Mesendoderm (in vitro differentiated cells): Measurements from ENCODE around the gene CYB561A3.
A peak's percentile ranks its signal among the peaks of the same experiment; 100 is the strongest.
"Not testable (repeated sequence)": the region's sequence is repeated elsewhere in the genome, so short reads cannot be mapped to it uniquely, and the experiment has no call there.

Experiments
- DNase-seq: peaks from one replicate; pipeline ENCODE4 v3.0.0; 2013
- H2AK5ac ChIP-seq: 2 replicates; pipeline ENCODE4 v1.6.1; 2013; ENCODE audit warnings: low read length, inconsistent platforms
- H2BK120ac ChIP-seq: 2 replicates; pipeline ENCODE4 v1.6.1; 2013; ENCODE audit warnings: low read depth, mild to moderate bottlenecking, low read length, moderate library complexity, mixed read lengths
- H2BK15ac ChIP-seq: replicated peaks from 2 replicates; pipeline ENCODE4 v1.6.1; 2013; ENCODE audit warnings: low read depth, mild to moderate bottlenecking, moderate library complexity
- H2BK5ac ChIP-seq: 2 replicates; pipeline ENCODE4 v1.6.1; 2013; ENCODE audit warnings: low read length, inconsistent platforms
- H3K18ac ChIP-seq: 2 replicates; pipeline ENCODE4 v1.6.1; 2013; ENCODE audit warnings: mild to moderate bottlenecking, low read length, mixed read lengths
- H3K23ac ChIP-seq: one replicate; pipeline ENCODE4 v1.6.1; 2013; ENCODE audit warnings: low read length
- H3K27ac ChIP-seq: 2 replicates; pipeline ENCODE4 v1.5.1; 2013; ENCODE audit warnings: low read depth, mild to moderate bottlenecking, inconsistent platforms, low read length, moderate library complexity
- H3K27me3 ChIP-seq: 2 replicates; pipeline ENCODE4 v1.6.1; 2013; ENCODE audit warnings: low read length, control low read depth, mild to moderate bottlenecking, inconsistent platforms; ENCODE audit not compliant: insufficient read depth, poor library complexity
- H3K36me3 ChIP-seq: 2 replicates; pipeline ENCODE4 v1.6.1; 2013; ENCODE audit warnings: low read length, inconsistent platforms; ENCODE audit not compliant: control insufficient read depth, insufficient read depth
- H3K4ac ChIP-seq: one replicate; pipeline ENCODE4 v1.6.1; 2013; ENCODE audit warnings: low read depth, mild to moderate bottlenecking, low read length, moderate library complexity
- H3K4me1 ChIP-seq: 2 replicates; pipeline ENCODE4 v1.6.1; 2013; ENCODE audit warnings: low read depth, low read length, inconsistent platforms; ENCODE audit not compliant: control insufficient read depth
- H3K4me2 ChIP-seq: 2 replicates; pipeline ENCODE4 v1.6.1; 2013; ENCODE audit warnings: low read length
- H3K4me3 ChIP-seq: 2 replicates; pipeline ENCODE4 v1.5.1; 2013; ENCODE audit warnings: mild to moderate bottlenecking, low read length
- H3K56ac ChIP-seq: one replicate; pipeline ENCODE4 v1.6.1; 2013; ENCODE audit warnings: low read length
- H3K79me1 ChIP-seq: 2 replicates; pipeline ENCODE4 v1.6.1; 2013; ENCODE audit warnings: low read length, inconsistent platforms
- H3K79me2 ChIP-seq: 2 replicates; pipeline ENCODE4 v1.6.1; 2013; ENCODE audit warnings: mild to moderate bottlenecking, low read length; ENCODE audit not compliant: control insufficient read depth, insufficient read depth
- H3K9ac ChIP-seq: 2 replicates; pipeline ENCODE4 v1.6.1; 2013; ENCODE audit warnings: low read length, inconsistent platforms
- H4K5ac ChIP-seq: one replicate; pipeline ENCODE4 v1.6.1; 2013; ENCODE audit warnings: low read length
- H4K8ac ChIP-seq: one replicate; pipeline ENCODE4 v1.6.1; 2013; ENCODE audit warnings: low read depth, mild to moderate bottlenecking, control low read depth, low read length, moderate library complexity
- WGBS: extraction: QIAGEN DNeasy Blood & Tissue Kit; methylation state at CpG from one replicate; pipeline ENCODE4 v1.1.7; 2013; ENCODE audit warnings: low lambda C conversion rate, missing lambda C conversion rate; ENCODE audit not compliant: insufficient coverage; ENCODE audit errors: extremely low coverage; 5-methylcytosine and 5-hydroxymethylcytosine counted together

The CYB561A3 gene

DNA sequence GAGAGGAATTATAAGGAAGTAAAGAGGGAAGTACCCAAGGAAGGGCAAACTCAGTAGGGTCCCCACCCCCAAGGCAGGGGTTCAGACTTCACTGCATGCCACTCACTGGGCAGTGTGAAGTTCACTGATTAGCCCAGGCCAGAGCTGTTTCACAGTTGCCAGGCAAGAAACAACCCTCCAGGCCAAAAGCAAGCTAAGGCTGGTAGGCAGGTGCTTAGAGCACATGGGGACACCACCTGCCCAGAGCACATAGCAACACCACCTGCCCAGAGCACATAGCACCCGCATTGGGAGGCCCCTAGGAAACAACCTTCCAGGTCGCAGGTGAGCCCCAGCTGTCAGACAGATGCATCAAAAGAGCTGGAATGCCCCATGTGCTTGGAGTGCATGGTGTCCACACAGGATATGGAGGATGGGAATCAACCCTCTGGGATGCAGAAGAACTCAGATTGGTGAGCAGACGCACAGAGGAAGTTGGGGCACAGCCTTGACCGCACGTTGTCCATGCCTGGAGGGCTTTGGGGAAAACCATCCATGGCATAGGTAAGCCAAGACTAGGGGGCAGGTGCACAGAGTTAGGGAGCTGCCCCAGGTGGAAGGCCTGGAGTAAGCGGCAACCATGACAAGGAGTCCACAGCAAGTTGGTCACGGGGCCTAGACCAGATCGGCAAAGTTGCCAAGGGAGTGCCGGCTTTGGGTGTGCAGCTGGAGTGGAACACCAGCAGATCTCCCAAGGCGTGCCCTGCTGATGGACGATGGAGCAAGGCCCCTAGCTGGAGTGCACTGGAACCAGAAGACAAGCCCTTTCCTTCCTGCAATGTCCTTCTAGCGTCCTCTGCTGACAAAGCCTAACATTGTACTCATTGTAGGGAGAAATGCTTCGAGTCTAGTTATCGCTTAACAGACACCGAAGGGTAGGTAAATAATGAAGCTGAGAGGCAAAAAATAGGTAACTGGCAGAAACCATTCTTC, 22.9 kb upstream of the CYB561A3 start:
- no peak overlapping the region for H3K4ac ChIP-seq
- H3K18ac ChIP-seq = no peak overlapping the region
- H3K56ac ChIP-seq = no peak overlapping the region
- no peak overlapping the region for H3K27ac ChIP-seq
- no peak overlapping the region for H2AK5ac ChIP-seq
- DNase-seq = peak; percentile 70
- H3K79me2 ChIP-seq = no peaks in the 10 kb centered on the region
- H4K8ac ChIP-seq = no peak overlapping the region
- no peaks in the 10 kb centered on the region for H3K27me3 ChIP-seq
- no peaks in the 10 kb centered on the region for H3K36me3 ChIP-seq
- no peaks in the 10 kb centered on the region for H3K79me1 ChIP-seq
- H2BK120ac ChIP-seq = no peak overlapping the region
- no peaks in the 10 kb centered on the region for H3K4me1 ChIP-seq
- no peak overlapping the region for H3K4me2 ChIP-seq
- H2BK5ac ChIP-seq = no peak overlapping the region
- H4K5ac ChIP-seq = no peak overlapping the region
- H2BK15ac ChIP-seq = no peak overlapping the region
- no peak overlapping the region for H3K9ac ChIP-seq
- WGBS = no CpG with 5 or more reads among the region's 15 CpGs
- H3K4me3 ChIP-seq = no peak overlapping the region
- no peak overlapping the region for H3K23ac ChIP-seq

DNA sequence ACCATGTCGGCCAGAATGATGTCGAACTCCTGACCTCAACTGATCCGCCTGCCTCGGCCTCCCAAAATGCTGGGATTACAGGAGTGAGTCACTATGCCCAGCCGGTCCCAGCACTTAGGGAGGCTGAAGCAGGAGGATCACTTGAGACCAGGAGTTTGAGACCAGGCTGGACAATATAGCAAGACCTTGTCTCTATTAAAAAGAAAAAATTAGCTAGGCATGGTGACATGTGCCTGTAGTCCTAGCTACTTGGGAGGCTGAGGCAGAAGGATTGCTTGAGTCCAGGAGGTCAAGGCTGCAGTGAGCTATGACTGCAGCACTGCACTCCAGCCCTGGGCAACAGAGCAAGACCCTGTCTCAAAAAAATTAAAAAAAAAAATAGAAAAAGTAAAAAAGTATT, 22.2 kb upstream of the CYB561A3 start:
- H3K23ac ChIP-seq, H3K36me3 ChIP-seq, H3K56ac ChIP-seq, H3K9ac ChIP-seq, H3K4ac ChIP-seq, DNase-seq, H3K27me3 ChIP-seq, H3K27ac ChIP-seq, H2BK5ac ChIP-seq, H3K18ac ChIP-seq, H3K79me1 ChIP-seq, H3K4me3 ChIP-seq, H2AK5ac ChIP-seq, H3K4me2 ChIP-seq, H3K4me1 ChIP-seq, H3K79me2 ChIP-seq, H2BK15ac ChIP-seq, H2BK120ac ChIP-seq, H4K8ac ChIP-seq, H4K5ac ChIP-seq: not testable (repeated sequence)
- WGBS = no CpG with 5 or more reads among the region's 5 CpGs

DNA sequence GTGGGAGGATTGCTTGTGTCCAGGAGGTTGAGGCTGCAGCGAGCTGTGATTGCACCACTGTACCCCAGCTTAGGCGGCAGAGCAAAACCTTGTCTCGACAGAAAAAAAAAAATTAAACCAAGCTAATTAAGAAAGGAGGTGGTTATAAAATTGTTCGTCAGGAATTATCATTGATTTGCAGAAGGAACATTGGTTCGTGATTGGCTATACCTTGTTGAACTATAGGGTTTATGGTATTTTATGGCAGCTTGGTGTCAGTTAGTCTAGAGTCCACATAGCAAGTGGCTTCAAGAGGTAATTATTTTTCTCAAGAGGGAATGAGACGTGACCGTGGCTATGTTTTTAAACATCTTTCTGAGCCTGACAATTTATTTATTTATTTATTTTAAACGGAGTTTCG, 19.2 kb upstream of the CYB561A3 start:
- Histone ChIP-seq H3K4me3 (no peak overlapping the region), H3K4me2 (no peak overlapping the region), H3K4me1 (no peaks in the 10 kb centered on the region), H2AK5ac (no peak overlapping the region), H3K56ac (no peak overlapping the region), H4K5ac (no peak overlapping the region), H2BK120ac (no peak overlapping the region), H3K18ac (no peak overlapping the region), H3K36me3 (no peaks in the 10 kb centered on the region), H3K79me2 (no peaks in the 10 kb centered on the region), H3K79me1 (no peaks in the 10 kb centered on the region), H3K23ac (no peak overlapping the region), H2BK5ac (no peak overlapping the region), H3K27ac (no peak overlapping the region), H3K4ac (no peak overlapping the region), H2BK15ac (no peak overlapping the region), H3K27me3 (no peaks in the 10 kb centered on the region), H3K9ac (no peak overlapping the region), H4K8ac (no peak overlapping the region)
- WGBS = 100% methylated on average over 2 of the region's 9 CpGs
- no peak for DNase-seq

DNA sequence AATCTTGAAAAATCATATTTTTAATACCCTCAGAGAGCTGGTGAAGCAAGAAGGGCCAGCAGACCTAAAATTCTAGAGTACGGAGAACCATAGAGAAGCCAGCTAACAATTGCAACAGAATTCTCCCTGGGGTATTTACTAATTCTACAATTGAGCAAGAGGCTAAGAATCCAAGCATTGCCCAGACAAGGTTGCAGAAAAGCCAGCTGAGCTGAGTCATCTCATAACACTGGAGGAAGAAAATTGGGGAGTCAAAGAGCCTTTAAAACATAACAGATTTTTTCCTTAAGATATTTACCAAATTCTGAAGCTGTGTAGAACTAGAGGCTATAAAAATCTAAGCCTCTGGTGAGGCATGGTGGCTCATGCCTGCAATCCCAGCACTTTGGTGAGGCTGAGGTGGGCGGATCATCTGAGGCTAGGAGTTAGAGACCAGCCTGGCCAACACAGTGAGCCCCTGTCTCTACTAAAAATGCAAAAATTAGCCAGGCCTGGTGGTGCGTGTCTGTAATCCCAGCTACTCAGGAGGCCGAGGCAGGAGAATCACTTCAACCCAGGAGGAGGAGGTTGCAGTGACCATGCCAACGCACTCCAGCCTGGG, 17.1 kb upstream of the CYB561A3 start:
- Histone ChIP-seq H4K8ac (no peak overlapping the region), H3K27me3 (no peaks in the 10 kb centered on the region), H3K4me3 (no peak overlapping the region), H3K18ac (no peak overlapping the region), H2AK5ac (no peak overlapping the region), H3K36me3 (no peaks in the 10 kb centered on the region), H3K79me1 (no peaks in the 10 kb centered on the region), H3K4ac (no peak overlapping the region), H2BK5ac (no peak overlapping the region), H4K5ac (no peak overlapping the region), H2BK15ac (no peak overlapping the region), H3K4me1 (no peaks in the 10 kb centered on the region), H3K56ac (no peak overlapping the region), H3K4me2 (no peak overlapping the region), H3K27ac (no peak overlapping the region), H3K23ac (no peak overlapping the region), H2BK120ac (no peak overlapping the region), H3K79me2 (no peaks in the 10 kb centered on the region), H3K9ac (no peak overlapping the region)
- no peak for DNase-seq
- WGBS = no CpG with 5 or more reads among the region's 5 CpGs

DNA sequence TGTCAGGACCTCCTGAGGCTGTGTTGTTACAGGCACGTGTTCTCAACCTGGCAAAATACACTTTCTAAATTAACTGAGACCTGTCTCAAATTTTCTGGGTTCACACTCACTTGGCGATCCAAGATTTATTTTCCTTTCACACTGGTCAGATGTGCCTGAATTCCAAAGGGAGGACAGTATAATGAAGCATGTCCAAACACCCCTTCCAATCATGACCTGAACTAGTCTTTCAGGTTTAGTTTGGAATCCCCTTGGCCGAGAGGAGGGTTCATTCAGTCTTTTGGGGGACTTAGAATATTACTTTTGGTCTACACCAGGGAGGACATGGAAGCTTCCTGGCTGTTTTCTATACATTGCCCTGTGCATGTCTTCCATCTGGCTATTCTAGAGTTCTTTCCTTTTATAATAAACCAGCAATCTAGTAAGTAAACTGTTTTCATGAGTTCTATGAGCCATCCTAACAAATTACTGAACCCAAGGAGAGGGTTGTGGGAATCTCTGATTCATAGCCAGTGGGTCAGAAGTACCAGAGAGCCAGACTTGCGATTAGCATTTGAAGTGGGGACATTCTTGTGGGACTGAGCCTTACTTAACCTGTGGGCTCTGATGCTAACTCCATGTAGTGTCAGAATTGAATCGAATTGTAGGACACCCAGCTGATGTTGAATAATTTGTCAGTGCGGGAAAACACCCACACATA, 15.9 kb upstream of the CYB561A3 start:
- no peaks in the 10 kb centered on the region for H3K36me3 ChIP-seq
- no peaks in the 10 kb centered on the region for H3K27me3 ChIP-seq
- no peak overlapping the region for H3K4ac ChIP-seq
- no peaks in the 10 kb centered on the region for H3K79me2 ChIP-seq
- H3K79me1 ChIP-seq = no peaks in the 10 kb centered on the region
- H2AK5ac ChIP-seq = no peak overlapping the region
- H3K18ac ChIP-seq = no peak overlapping the region
- no peak overlapping the region for H4K8ac ChIP-seq
- no peak overlapping the region for H3K56ac ChIP-seq
- no CpG with 5 or more reads among the region's 6 CpGs for WGBS
- no peak overlapping the region for H2BK15ac ChIP-seq
- no peak overlapping the region for H3K27ac ChIP-seq
- no peak overlapping the region for H2BK120ac ChIP-seq
- H4K5ac ChIP-seq = no peak overlapping the region
- no peak overlapping the region for H3K4me3 ChIP-seq
- no peaks in the 10 kb centered on the region for H3K4me1 ChIP-seq
- H3K23ac ChIP-seq = no peak overlapping the region
- H3K9ac ChIP-seq = no peak overlapping the region
- DNase-seq = no peak
- H2BK5ac ChIP-seq = no peak overlapping the region
- no peak overlapping the region for H3K4me2 ChIP-seq
